CD4-positive, alpha-beta memory T cell (primary cell): ENCODE data around the gene MICAL3. TPM values are rescaled to one million over a fixed set of nuclear protein-coding genes. Genes with fewer than 3 reads are reported as not detected.
A peak's percentile ranks its signal among the peaks of the same experiment; 100 is the strongest.
"Not testable (repeated sequence)": the region's sequence is repeated elsewhere in the genome, so short reads cannot be mapped to it uniquely, and the experiment has no call there.

Experiments
- CTCF ChIA-PET: fragments of 350-600 bp; sonication (Branson Sonifier 250); formaldehyde crosslinking; loops from one replicate; lab custom pipeline; 2021; ENCODE audit warnings: inconsistent platforms; ENCODE audit not compliant: partially characterized antibody; lab: Charles Lee
- POLR2A ChIA-PET: fragments of 350-600 bp; sonication (Branson Sonifier 250); formaldehyde crosslinking; loops from one replicate; lab custom pipeline; 2021; ENCODE audit not compliant: partially characterized antibody; lab: Charles Lee
- DNase-seq, 5 donors: peaks; one replicate each; pipeline versions ENCODE4 v3.0.0 to v3.0.0-alpha.2; 2020 to 2022; ENCODE audit warnings: mixed read lengths in 1 of 5
- H3K27ac ChIP-seq: one replicate; pipeline ENCODE4 v1.7.0; 2013; ENCODE audit warnings: low read depth, low read length
- H3K27me3 ChIP-seq: 2 replicates; pipeline ENCODE4 v1.7.0; 2013; ENCODE audit warnings: mild to moderate bottlenecking, low read length, moderate library complexity; ENCODE audit not compliant: insufficient read depth
- H3K36me3 ChIP-seq: 2 replicates; pipeline ENCODE4 v1.7.0; 2013; ENCODE audit warnings: mild to moderate bottlenecking, low read length, moderate library complexity; ENCODE audit not compliant: insufficient read depth
- H3K4me1 ChIP-seq: 2 replicates; pipeline ENCODE4 v1.7.0; 2013; ENCODE audit warnings: mild to moderate bottlenecking, low read length, moderate library complexity; ENCODE audit not compliant: insufficient read depth
- H3K4me3 ChIP-seq, 2 donors: one replicate each; pipeline ENCODE4 v1.7.0; 2013; ENCODE audit warnings: low read length in 2 of 2, mild to moderate bottlenecking in 1 of 2
- H3K9me3 ChIP-seq, 2 donors: one replicate each; pipeline ENCODE4 v1.7.0; 2013; ENCODE audit warnings: low read length in 2 of 2, control low read depth in 1 of 2; ENCODE audit not compliant: control insufficient read depth in 1 of 2
- H3K27ac Mint-ChIP-seq, 7 donors: one replicate each; pipeline ENCODE4 v1.8.0; 2020 to 2021; ENCODE audit warnings: mixed read lengths in 7 of 7, mild to moderate bottlenecking in 6 of 7, inconsistent platforms in 3 of 7, moderate library complexity in 3 of 7
- H3K27me3 Mint-ChIP-seq, 2 donors: one replicate each; pipeline ENCODE4 v1.8.0; 2020 to 2021; ENCODE audit warnings: mixed read lengths in 2 of 2
- H3K36me3 Mint-ChIP-seq, 2 donors: one replicate each; pipeline ENCODE4 v1.8.0; 2020 to 2021; ENCODE audit warnings: mixed read lengths in 2 of 2, inconsistent platforms in 1 of 2, mild to moderate bottlenecking in 1 of 2
- H3K4me1 Mint-ChIP-seq, 4 donors: one replicate each; pipeline ENCODE4 v1.8.0; 2020 to 2021; ENCODE audit warnings: mixed read lengths in 4 of 4, mild to moderate bottlenecking in 1 of 4
- H3K4me3 Mint-ChIP-seq, 8 donors: one replicate each; pipeline ENCODE4 v1.8.0; 2020 to 2021; ENCODE audit warnings: mixed read lengths in 8 of 8, mild to moderate bottlenecking in 7 of 8, moderate library complexity in 6 of 8, inconsistent platforms in 3 of 8
- H3K9me3 Mint-ChIP-seq, 8 donors: one replicate each; pipeline ENCODE4 v1.8.0; 2020 to 2021; ENCODE audit warnings: mixed read lengths in 8 of 8, mild to moderate bottlenecking in 5 of 8, inconsistent platforms in 3 of 8, moderate library complexity in 1 of 8
- intact Hi-C: fragments of 100-400 bp; cut with micrococcal nuclease; formaldehyde crosslinking; loops from one replicate; pipeline ENCODE4 v1.15.1; 2023
- polyA plus RNA-seq, 2 donors: library from polyadenylated mRNA; unstranded; fragments of 300-500 nt; fragmentation: Illumina TruSeq; gene quantifications; one replicate each; pipeline ENCODE4 v1.2.3, GENCODE V29; 2021
- total RNA-seq, 2 experiments: library from RNA; stranded (reverse); gene quantifications; one replicate each; pipeline ENCODE4 v1.2.3, GENCODE V29; 2021

Gene MICAL3
- total and polyA plus RNA-seq, 4 experiments from 2014 or later: 0.97 to 28.9 (median 14.4) TPM

- H3K9me3 ChIP-seq, H3K9me3 Mint-ChIP-seq, H3K27ac Mint-ChIP-seq, H3K4me3 Mint-ChIP-seq, H3K27me3 Mint-ChIP-seq, H3K36me3 ChIP-seq, H3K27ac ChIP-seq, H3K4me1 ChIP-seq, POLR2A ChIA-PET, intact Hi-C loops, H3K4me3 ChIP-seq, H3K27me3 ChIP-seq, H3K4me1 Mint-ChIP-seq, H3K36me3 Mint-ChIP-seq, DNase-seq: not testable (repeated sequence)
- CTCF ChIA-PET: interaction anchor here (0.6 kb wide), 1 partner anchor 583 kb away, joined by 4 read pairs; no protein-coding TSS in a partner anchor
Measured at GRCh38 chr22:18053216-18053946, 29.0 kb upstream of the MICAL3 start.

- H3K4me3 Mint-ChIP-seq, H3K27ac Mint-ChIP-seq, POLR2A ChIA-PET, H3K9me3 ChIP-seq, H3K4me1 Mint-ChIP-seq, DNase-seq, CTCF ChIA-PET, H3K36me3 Mint-ChIP-seq, H3K27me3 ChIP-seq, H3K27ac ChIP-seq, H3K9me3 Mint-ChIP-seq, intact Hi-C loops, H3K36me3 ChIP-seq, H3K4me1 ChIP-seq, H3K4me3 ChIP-seq: not testable (repeated sequence)
- peaks cover 0 to 11% of the 10 kb centered on the region in 2 donors for H3K27me3 Mint-ChIP-seq
Measured at GRCh38 chr22:18051113-18051512, 26.8 kb upstream of the MICAL3 start.

GRCh38 chr22:18050065-18050464 is 25.7 kb upstream of the MICAL3 start:
- H3K27ac ChIP-seq: no peak overlapping the region
- H3K27me3 Mint-ChIP-seq: peaks cover 0 to 11% of the 10 kb centered on the region in 2 donors

GRCh38 chr22:18048441-18048898 is 24.1 kb upstream of the MICAL3 start:
- ChIA-PET CTCF (no interaction called here), POLR2A (no interaction called here)
- Histone ChIP-seq H3K4me3 (no peak overlapping the region), H3K4me1 (no peaks in the 10 kb centered on the region), H3K9me3 (no peaks in the 10 kb centered on the region), H3K36me3 (no peaks in the 10 kb centered on the region), H3K27ac (no peak overlapping the region), H3K27me3 (no peaks in the 10 kb centered on the region)
- H3K4me1 Mint-ChIP-seq: peaks cover 0 to 2% (median 0%) of the 10 kb centered on the region in 4 donors
- peak overlapping the region in 2 of 8 donors; percentile 20 to 41 for H3K4me3 Mint-ChIP-seq
- H3K27ac Mint-ChIP-seq: no peak overlapping the region
- DNase-seq: no peak
- no peaks in the 10 kb centered on the region for H3K36me3 Mint-ChIP-seq
- H3K27me3 Mint-ChIP-seq: peaks cover 0 to 11% of the 10 kb centered on the region in 2 donors
- no peaks in the 10 kb centered on the region for H3K9me3 Mint-ChIP-seq
- intact Hi-C loops: no loop called here

More at GRCh38 chr22:18050065-18050464, 25.7 kb upstream of the MICAL3 start:
- Histone ChIP-seq H3K4me3 (no peak overlapping the region), H3K27me3 (no peaks in the 10 kb centered on the region), H3K9me3 (no peaks in the 10 kb centered on the region), H3K4me1 (no peaks in the 10 kb centered on the region), H3K36me3 (no peaks in the 10 kb centered on the region)
- CTCF ChIA-PET: no interaction called here
- Mint-ChIP-seq H3K36me3 (no peaks in the 10 kb centered on the region), H3K4me1 (peaks cover 0 to 2% (median 0%) of the 10 kb centered on the region in 4 donors), H3K9me3 (no peaks in the 10 kb centered on the region), H3K4me3 (no peak overlapping the region), H3K27ac (no peak overlapping the region)
- DNase-seq: no peak
- intact Hi-C loops: no loop called here
- POLR2A ChIA-PET: no interaction called here

- H3K27me3 Mint-ChIP-seq: peaks cover 0 to 11% of the 10 kb centered on the region in 2 donors
- ChIA-PET POLR2A (no interaction called here), CTCF (interaction anchor here (0.6 kb wide), 1 partner anchor 173 kb away, joined by 3 read pairs; no protein-coding TSS in a partner anchor)
- no peak overlapping the region for H3K4me3 Mint-ChIP-seq
- Histone ChIP-seq H3K27me3 (no peaks in the 10 kb centered on the region), H3K9me3 (no peaks in the 10 kb centered on the region), H3K4me3 (no peak overlapping the region), H3K27ac (no peak overlapping the region), H3K4me1 (no peaks in the 10 kb centered on the region), H3K36me3 (no peaks in the 10 kb centered on the region)
- H3K9me3 Mint-ChIP-seq: no peaks in the 10 kb centered on the region
- H3K36me3 Mint-ChIP-seq: no peaks in the 10 kb centered on the region
- no peak overlapping the region for H3K27ac Mint-ChIP-seq
- peaks cover 0 to 2% (median 0%) of the 10 kb centered on the region in 4 donors for H3K4me1 Mint-ChIP-seq
- DNase-seq: no peak
- intact Hi-C loops: no loop called here
Measured at GRCh38 chr22:18048041-18048440, 23.7 kb upstream of the MICAL3 start.

GRCh38 chr22:18045794-18046193 is 21.4 kb upstream of the MICAL3 start:
- H3K4me1 Mint-ChIP-seq: peaks cover 0 to 2% (median 0%) of the 10 kb centered on the region in 4 donors
- H3K27me3 Mint-ChIP-seq: peaks cover 0 to 9% of the 10 kb centered on the region in 2 donors
- Histone ChIP-seq H3K36me3 (no peaks in the 10 kb centered on the region), H3K9me3 (no peaks in the 10 kb centered on the region), H3K4me3 (no peak overlapping the region), H3K27me3 (no peaks in the 10 kb centered on the region), H3K4me1 (no peaks in the 10 kb centered on the region), H3K27ac (no peak overlapping the region)
- H3K27ac Mint-ChIP-seq: no peak overlapping the region
- H3K9me3 Mint-ChIP-seq: peaks cover 0 to 2% (median 0%) of the 10 kb centered on the region in 8 donors
- no peaks in the 10 kb centered on the region for H3K36me3 Mint-ChIP-seq
- no peak for DNase-seq
- intact Hi-C loops: no loop called here
- ChIA-PET CTCF (no interaction called here), POLR2A (no interaction called here)
- H3K4me3 Mint-ChIP-seq: no peak overlapping the region

GRCh38 chr22:18044548-18045271 is 20.3 kb upstream of the MICAL3 start:
- H3K27me3 Mint-ChIP-seq: peaks cover 0 to 9% of the 10 kb centered on the region in 2 donors
- H3K27ac Mint-ChIP-seq: peak overlapping the region in 1 of 7 donors; percentile 57
- peaks cover 0 to 2% (median 0%) of the 10 kb centered on the region in 4 donors for H3K4me1 Mint-ChIP-seq
- CTCF ChIA-PET: no interaction called here
- H3K4me3 ChIP-seq: no peak overlapping the region
- no peak for DNase-seq
- H3K27ac ChIP-seq: no peak overlapping the region
- no peak overlapping the region for H3K4me3 Mint-ChIP-seq
- no peaks in the 10 kb centered on the region for H3K4me1 ChIP-seq
- no peaks in the 10 kb centered on the region for H3K27me3 ChIP-seq
- H3K36me3 Mint-ChIP-seq: no peaks in the 10 kb centered on the region
- no peaks in the 10 kb centered on the region for H3K9me3 ChIP-seq
- H3K36me3 ChIP-seq: no peaks in the 10 kb centered on the region
- intact Hi-C loops: no loop called here
- POLR2A ChIA-PET: no interaction called here
- H3K9me3 Mint-ChIP-seq: peaks cover 0 to 2% (median 0%) of the 10 kb centered on the region in 8 donors
